Measurements from ENCODE around the gene ADPRH. TPM values are rescaled to one million over a fixed set of nuclear protein-coding genes. Genes with fewer than 3 reads are reported as not detected.

Gene ADPRH
- total RNA-seq, 1 donor from 2014 or later = 8.9 TPM

- DNase-seq (ENCODE audit: extremely low read depth, low read depth, low spot score) = no peak
These were observed 46.9 kb downstream of the ADPRH start for GRCh38 chr3:119626196-119626595.

GRCh38 chr3:119627461-119627860 lies 48.2 kb downstream of the ADPRH start:
- no peak for DNase-seq (ENCODE audit: extremely low read depth, low read depth, low spot score)

DNA sequence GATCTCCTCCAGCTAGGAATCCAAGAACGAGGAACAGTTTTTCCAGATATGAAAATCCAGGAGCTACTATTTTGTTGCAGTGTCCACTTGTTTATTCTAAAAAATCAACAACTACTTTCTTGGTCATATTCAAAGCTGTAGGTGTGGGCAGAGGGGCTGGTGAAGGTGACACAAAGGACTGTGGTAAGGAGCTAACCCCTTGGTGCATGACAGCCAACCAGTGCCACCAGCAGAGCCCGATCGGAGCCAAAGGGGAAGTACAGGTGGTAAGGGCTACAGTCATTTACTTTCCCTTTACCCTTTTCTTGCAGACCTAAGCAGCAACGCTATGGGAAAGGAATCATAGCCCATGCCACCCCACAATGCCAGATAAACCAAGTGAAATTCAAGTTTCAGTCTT lies 49.1 kb downstream of the ADPRH start:
- no peak for DNase-seq (ENCODE audit: extremely low read depth, low read depth, low spot score)

DNA sequence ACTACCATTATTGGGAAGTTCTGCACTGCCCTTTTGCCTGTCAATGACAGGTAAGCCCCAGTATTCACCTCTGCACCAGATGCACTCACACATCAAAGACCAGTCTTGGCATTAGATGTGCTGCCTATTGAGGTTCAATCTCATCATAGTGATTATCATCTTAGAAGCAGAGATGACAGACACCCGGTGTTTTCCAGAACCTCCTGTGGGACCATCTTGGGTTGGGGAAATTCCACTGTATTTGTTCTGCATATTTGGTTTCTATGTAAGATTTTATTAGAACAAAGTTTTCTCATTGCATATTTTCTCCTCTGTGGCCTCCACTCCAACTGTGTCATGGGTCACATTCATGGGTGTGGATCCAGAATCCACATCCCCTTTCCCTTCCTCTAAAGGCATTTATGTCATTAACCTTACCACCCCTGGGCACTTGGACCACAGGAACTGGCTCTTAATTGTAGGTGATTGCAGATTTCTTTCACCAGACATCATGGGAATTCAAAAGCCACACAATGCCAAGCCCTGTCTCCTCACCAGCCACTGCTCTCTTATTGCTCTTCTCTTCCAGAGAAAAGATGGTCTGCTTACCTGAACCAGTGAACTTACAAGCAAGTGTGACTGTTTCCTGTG lies 49.6 kb downstream of the ADPRH start:
- no peak for DNase-seq (ENCODE audit: extremely low read depth, low read depth, low spot score)

GRCh38 chr3:119630128-119630879 lies 51.0 kb downstream of the ADPRH start:
- DNase-seq (ENCODE audit: extremely low read depth, low read depth, low spot score) = no peak

DNA sequence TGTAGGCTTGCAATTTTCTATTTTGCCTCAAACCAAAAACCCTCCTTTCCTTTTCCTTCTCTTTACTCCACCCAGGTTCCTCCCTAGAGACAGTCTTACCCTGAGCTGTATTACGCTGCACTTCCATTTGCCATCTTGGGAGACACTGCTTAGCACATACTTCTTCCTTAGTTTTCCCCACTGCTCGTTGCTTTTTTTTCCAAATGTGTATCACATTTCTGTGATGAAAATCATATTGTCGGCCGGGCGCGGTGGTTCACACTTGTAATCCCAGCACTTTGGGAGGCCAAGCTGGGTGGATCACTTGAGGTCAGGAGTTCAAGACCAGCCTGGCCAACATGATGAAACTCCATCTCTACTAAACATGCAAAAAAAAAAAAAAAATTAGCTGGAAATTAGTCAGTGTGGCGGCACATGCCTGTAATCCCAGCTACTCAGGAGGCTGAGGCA lies 51.6 kb downstream of the ADPRH start:
- no peak for DNase-seq (ENCODE audit: extremely low read depth, low read depth, low spot score)

- DNase-seq (ENCODE audit: extremely low read depth, low read depth, low spot score) = no peak
These were observed 52.2 kb downstream of the ADPRH start for GRCh38 chr3:119631516-119631915.

DNA sequence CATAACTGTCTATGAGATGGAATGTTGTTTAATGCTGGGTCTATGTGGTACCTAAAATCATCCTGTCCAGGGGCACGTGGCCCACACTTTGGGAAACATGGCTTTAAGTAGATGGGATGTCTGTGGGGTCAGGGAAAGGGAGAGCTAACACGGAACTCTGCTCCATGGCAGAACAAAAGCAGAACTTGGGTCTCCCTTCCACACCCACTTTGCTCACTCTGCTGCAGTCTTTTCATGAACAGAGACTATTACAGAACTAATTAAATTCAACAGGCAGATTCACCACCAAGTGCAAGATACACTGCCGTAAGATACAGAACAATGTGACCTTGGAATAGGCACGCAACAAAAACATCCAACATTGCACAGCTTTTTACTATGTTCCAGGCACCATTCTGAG lies 52.9 kb downstream of the ADPRH start:
- DNase-seq (ENCODE audit: extremely low read depth, low read depth, low spot score) = no peak

GRCh38 chr3:119632829-119633228 lies 53.5 kb downstream of the ADPRH start:
- DNase-seq (ENCODE audit: extremely low read depth, low read depth, low spot score) = no peak

GRCh38 chr3:119635719-119636118 lies 56.4 kb downstream of the ADPRH start:
- no peak for DNase-seq (ENCODE audit: extremely low read depth, low read depth, low spot score)

GRCh38 chr3:119636249-119636648 lies 57.0 kb downstream of the ADPRH start:
- DNase-seq (ENCODE audit: extremely low read depth, low read depth, low spot score) = peak; percentile 39

GRCh38 chr3:119636891-119637611 lies 57.8 kb downstream of the ADPRH start:
- DNase-seq (ENCODE audit: extremely low read depth, low read depth, low spot score) = no peak

DNA sequence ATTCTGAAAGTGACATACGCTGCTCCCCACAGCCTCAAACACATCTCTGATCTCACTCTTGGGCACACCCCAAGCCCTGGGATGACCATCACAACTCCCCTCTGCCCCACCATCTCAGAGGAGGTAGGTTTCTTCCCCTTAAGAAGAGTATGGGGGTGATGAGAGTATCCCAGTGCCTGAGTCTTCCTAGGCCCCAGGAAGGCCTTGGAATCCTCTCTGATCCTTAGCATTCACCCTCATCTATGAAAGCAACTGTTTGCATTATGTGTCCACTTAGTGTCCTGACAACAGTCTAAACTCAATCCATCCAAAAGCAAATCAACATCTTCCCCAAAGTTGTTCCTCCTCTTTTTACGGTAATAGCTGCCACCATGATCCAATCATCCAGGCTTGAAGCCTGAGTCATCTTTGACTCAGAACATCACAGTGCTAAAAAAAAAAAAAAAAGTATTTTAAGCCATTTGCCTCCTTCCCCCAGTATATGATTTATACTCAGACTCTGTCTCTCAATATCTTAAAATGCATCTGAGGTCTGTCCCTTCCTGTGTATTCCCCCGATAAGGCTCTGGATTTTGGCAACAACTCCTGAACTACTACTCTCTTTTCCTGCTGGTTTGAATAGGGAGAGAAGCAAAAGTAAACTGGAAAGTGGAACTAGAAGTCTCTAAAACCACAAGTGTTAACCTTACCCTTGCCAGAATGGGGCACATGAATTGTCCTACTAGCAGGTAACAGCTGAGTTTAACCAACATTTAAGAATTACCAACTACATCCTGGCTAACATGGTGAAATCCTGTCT lies 58.6 kb downstream of the ADPRH start:
- DNase-seq (ENCODE audit: extremely low read depth, low read depth, low spot score) = peak; percentile 81

Other genes with a start within 250 kb of the ADPRH start
- 28.9 and 31.9 TPM in 2 replicates for gene TMEM39A, start 115.9 kb upstream of the ADPRH start, total RNA-seq
- 12.3 and 20.4 TPM in 2 replicates for gene POGLUT1, start 110.5 kb upstream of the ADPRH start, total RNA-seq
- 36.3 and 50.1 TPM in 2 replicates for gene TIMMDC1, start 80.9 kb upstream of the ADPRH start, total RNA-seq
- not detected in 2 replicates for gene CD80, start 19.9 kb upstream of the ADPRH start, total RNA-seq
- gene PLA1A, start 18.4 kb downstream of the ADPRH start, total RNA-seq = 2.8 and 7.8 TPM in 2 replicates
- gene POPDC2, start 81.1 kb downstream of the ADPRH start, total RNA-seq = 1.3 and 1.6 TPM in 2 replicates
- 19.0 and 29.3 TPM in 2 replicates for gene COX17, start 97.9 kb downstream of the ADPRH start, total RNA-seq
- 0.10 and 0.70 TPM in 2 replicates for gene CFAP91, start 123.5 kb downstream of the ADPRH start, total RNA-seq
- gene NR1I2, start 202.6 kb downstream of the ADPRH start, total RNA-seq = not detected in 2 replicates

Measured in glomerular endothelial cell (primary cell).